Neural crest cell (in vitro differentiated cells): ENCODE data around the gene CDC42BPA. TPM values are rescaled to one million over a fixed set of nuclear protein-coding genes. Genes with fewer than 3 reads are reported as not detected.

Experiments used
- DNase-seq: peaks from one replicate; pipeline ENCODE4 v3.0.0; 2021; ENCODE audit warnings: low read depth, mixed read lengths, low spot score
- H3K27ac Mint-ChIP-seq: one replicate; pipeline ENCODE4 v1.8.0; 2021; ENCODE audit warnings: mild to moderate bottlenecking, mixed read lengths; ENCODE audit not compliant: unreplicated experiment
- H3K27me3 Mint-ChIP-seq: 2 replicates; pipeline ENCODE4 v1.8.0; 2021; ENCODE audit warnings: low read depth, mild to moderate bottlenecking, mixed read lengths
- H3K36me3 Mint-ChIP-seq: 2 replicates; pipeline ENCODE4 v1.8.0; 2021; ENCODE audit warnings: low read depth, mild to moderate bottlenecking, mixed read lengths
- H3K4me1 Mint-ChIP-seq: 2 replicates; pipeline ENCODE4 v1.8.0; 2021; ENCODE audit warnings: mixed read lengths
- H3K4me3 Mint-ChIP-seq: one replicate; pipeline ENCODE4 v1.8.0; 2021; ENCODE audit warnings: mild to moderate bottlenecking, mixed read lengths
- H3K9me3 Mint-ChIP-seq: 2 replicates; pipeline ENCODE4 v1.8.0; 2021; ENCODE audit warnings: mixed read lengths
- total RNA-seq: library from RNA; stranded (reverse); gene quantifications from 2 replicates; pipeline ENCODE4 v1.2.1, GENCODE V29; 2021
- TF ChIP-seq, protein P1 (sequence below): fragments of 200-600 bp; sonication (generic); conservative IDR thresholded peaks from 2 replicates; pipeline ENCODE4 v1.5.0; 2021; ENCODE audit warnings: antibody characterized with exemption, mild to moderate bottlenecking

The CDC42BPA gene
- total RNA-seq, 1 donor from 2014 or later = 35.6 TPM

DNA sequence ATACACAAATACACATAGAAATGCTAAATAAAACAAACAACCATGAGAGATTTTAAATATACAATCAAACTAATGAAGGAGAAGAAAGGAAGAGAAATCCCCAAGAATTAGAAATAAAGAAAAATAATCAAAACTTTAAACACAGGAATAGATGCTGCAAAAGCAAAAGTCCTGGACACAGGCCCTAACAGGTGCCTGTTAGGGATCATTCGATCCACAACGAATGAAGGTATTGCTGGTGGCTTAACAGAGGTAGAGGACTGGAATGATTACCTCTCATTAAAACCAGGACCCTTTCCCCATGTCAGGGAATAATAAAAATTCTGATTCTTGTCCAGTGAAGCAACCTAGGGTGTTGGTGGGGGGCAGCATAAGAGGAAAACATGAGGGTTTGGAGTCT is 56.8 kb downstream of the CDC42BPA start:
- Mint-ChIP-seq H3K4me1 (peaks cover 6% of the 10 kb centered on the region), H3K36me3 (no peaks in the 10 kb centered on the region), H3K9me3 (no peaks in the 10 kb centered on the region), H3K27me3 (no peaks in the 10 kb centered on the region), H3K4me3 (no peak overlapping the region), H3K27ac (no peak overlapping the region)
- TF ChIP-seq, protein P1, sequence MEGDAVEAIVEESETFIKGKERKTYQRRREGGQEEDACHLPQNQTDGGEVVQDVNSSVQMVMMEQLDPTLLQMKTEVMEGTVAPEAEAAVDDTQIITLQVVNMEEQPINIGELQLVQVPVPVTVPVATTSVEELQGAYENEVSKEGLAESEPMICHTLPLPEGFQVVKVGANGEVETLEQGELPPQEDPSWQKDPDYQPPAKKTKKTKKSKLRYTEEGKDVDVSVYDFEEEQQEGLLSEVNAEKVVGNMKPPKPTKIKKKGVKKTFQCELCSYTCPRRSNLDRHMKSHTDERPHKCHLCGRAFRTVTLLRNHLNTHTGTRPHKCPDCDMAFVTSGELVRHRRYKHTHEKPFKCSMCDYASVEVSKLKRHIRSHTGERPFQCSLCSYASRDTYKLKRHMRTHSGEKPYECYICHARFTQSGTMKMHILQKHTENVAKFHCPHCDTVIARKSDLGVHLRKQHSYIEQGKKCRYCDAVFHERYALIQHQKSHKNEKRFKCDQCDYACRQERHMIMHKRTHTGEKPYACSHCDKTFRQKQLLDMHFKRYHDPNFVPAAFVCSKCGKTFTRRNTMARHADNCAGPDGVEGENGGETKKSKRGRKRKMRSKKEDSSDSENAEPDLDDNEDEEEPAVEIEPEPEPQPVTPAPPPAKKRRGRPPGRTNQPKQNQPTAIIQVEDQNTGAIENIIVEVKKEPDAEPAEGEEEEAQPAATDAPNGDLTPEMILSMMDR = no peak
- no peak for DNase-seq

DNA sequence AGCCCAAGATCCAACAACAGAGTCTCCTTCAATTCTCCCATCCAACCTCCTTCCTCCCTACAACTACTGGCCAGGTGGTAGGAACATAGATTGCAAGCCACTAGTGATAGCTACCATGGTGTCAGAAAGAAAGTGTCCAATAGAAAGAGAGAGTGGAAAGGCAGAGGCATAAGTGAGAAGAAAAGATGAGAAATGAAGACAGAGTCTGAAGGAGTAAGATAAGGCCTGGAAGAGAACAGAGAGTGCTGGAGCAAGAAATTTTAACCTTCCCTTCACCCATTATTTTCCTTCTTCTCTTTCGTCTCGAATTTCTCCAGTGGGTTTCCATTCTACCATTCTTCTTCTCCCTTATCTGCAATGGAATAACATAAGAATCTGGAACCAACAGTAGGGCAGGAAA is 57.9 kb downstream of the CDC42BPA start:
- Mint-ChIP-seq H3K4me3 (no peak overlapping the region), H3K36me3 (no peaks in the 10 kb centered on the region), H3K27ac (no peak overlapping the region), H3K9me3 (no peaks in the 10 kb centered on the region), H3K4me1 (peaks cover 6% of the 10 kb centered on the region), H3K27me3 (no peaks in the 10 kb centered on the region)
- no peak for DNase-seq
- TF ChIP-seq, protein P1 = no peak

DNA sequence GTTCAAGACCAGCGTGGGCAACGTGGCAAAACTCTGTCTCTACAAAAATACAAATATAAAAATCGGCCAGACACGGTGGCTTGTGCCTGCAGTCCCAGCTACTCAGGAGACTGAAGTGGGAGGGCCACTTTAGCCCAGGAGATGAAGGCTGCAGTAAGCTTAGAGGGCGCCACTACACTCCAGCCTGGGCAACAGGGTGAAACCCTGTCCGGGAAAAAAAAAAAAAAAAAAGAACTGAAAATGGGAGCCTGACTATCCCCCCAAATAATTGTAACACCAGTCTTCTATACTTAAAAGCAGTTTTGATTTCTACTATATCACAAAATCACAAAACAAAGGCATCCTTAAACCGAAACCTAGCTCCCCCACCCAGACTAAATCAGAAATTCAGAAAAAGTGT is 60.3 kb downstream of the CDC42BPA start:
- Mint-ChIP-seq H3K36me3 (peaks cover under 1% of the 10 kb centered on the region), H3K27ac (no peak overlapping the region), H3K4me3 (no peak overlapping the region), H3K9me3 (no peaks in the 10 kb centered on the region), H3K27me3 (no peaks in the 10 kb centered on the region), H3K4me1 (peaks cover 6% of the 10 kb centered on the region)
- DNase-seq = no peak
- TF ChIP-seq, protein P1 = no peak

DNA sequence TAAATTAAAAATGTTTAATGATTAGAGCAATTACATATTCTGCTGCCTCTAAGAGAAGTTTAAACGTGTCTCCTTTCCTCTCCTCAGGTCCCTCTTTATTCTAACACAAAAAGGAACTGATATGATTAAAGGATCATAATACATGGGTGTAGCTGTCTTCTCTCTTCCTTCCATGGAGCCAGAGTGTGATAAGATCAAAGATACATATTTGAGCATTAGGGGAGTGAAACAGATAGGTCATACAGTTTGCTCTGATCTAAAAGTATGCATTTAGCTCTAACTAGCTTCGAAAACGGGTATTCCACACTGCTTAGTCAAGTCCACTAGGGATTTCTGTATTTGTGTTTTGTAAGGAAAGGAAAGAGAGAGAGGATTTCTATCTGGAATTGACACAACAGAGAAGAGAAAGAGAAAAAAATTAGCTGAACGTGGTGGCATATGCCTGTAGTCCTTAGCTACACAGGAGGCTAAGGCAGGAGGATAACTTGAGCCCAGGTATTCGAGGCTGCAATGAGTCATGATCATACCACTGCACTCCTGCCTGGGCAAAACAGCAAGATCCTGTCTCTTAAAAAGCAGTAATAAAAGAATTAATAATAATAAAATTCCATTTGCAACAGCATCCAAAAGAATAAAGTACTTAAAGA is 63.1 kb downstream of the CDC42BPA start:
- H3K27ac Mint-ChIP-seq = peak overlapping the region; percentile 60
- DNase-seq = no peak
- H3K4me3 Mint-ChIP-seq = no peak overlapping the region
- H3K27me3 Mint-ChIP-seq = no peaks in the 10 kb centered on the region
- TF ChIP-seq, protein P1 = no peak
- H3K4me1 Mint-ChIP-seq = peaks cover 6% of the 10 kb centered on the region
- H3K9me3 Mint-ChIP-seq = no peaks in the 10 kb centered on the region
- peaks cover 2% of the 10 kb centered on the region for H3K36me3 Mint-ChIP-seq

DNA sequence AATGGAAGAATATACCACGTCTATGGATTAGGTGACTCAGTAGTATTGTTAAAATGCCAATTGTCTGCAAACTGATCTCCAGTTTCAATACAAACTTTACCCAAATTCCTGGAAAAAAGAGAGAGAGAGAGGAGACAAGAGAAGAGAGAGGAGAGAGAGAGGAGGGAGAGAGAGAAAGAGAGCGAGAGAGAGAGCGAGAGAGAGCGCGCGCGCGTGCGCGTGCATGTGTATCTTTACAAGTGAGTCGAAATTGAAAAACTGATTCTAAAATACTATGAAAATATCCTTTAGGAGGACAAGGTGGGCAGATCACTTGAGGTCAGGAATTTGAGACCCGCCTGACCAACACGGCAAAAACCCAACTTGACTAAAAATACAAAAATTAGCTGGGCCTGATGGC is 65.2 kb downstream of the CDC42BPA start:
- TF ChIP-seq, protein P1 = no peak
- H3K36me3 Mint-ChIP-seq = peaks cover 8% of the 10 kb centered on the region
- no peaks in the 10 kb centered on the region for H3K27me3 Mint-ChIP-seq
- no peak for DNase-seq
- no peak overlapping the region for H3K4me3 Mint-ChIP-seq
- H3K27ac Mint-ChIP-seq = peak overlapping the region; percentile 69
- no peaks in the 10 kb centered on the region for H3K9me3 Mint-ChIP-seq
- peaks cover 7% of the 10 kb centered on the region for H3K4me1 Mint-ChIP-seq
